GM12878 (cell line): ENCODE measurements around the gene FBLN1.

ENCODE experiments used
- CTCF ChIP-seq, 3 experiments: IDR thresholded peaks in 2 of 3; conservative IDR thresholded peaks in 1 of 3; 2 replicates each; pipeline ENCODE4 v1.5.1; 2011; ENCODE audit warnings: low read depth in 3 of 3, low read length in 3 of 3, mild to moderate bottlenecking in 3 of 3, control low read depth in 2 of 3, moderate library complexity in 2 of 3, inconsistent platforms in 1 of 3, mixed read lengths in 1 of 3; ENCODE audit not compliant: control insufficient read depth in 2 of 3, insufficient read depth in 1 of 3; ENCODE audit errors: extremely low read depth in 1 of 3
- HDAC6 ChIP-seq: fragments of 200-600 bp; sonication (generic); IDR thresholded peaks from one replicate; pipeline ENCODE4 v1.8.0; 2017; ENCODE audit warnings: antibody characterized with exemption; ENCODE audit not compliant: unreplicated experiment

DNA sequence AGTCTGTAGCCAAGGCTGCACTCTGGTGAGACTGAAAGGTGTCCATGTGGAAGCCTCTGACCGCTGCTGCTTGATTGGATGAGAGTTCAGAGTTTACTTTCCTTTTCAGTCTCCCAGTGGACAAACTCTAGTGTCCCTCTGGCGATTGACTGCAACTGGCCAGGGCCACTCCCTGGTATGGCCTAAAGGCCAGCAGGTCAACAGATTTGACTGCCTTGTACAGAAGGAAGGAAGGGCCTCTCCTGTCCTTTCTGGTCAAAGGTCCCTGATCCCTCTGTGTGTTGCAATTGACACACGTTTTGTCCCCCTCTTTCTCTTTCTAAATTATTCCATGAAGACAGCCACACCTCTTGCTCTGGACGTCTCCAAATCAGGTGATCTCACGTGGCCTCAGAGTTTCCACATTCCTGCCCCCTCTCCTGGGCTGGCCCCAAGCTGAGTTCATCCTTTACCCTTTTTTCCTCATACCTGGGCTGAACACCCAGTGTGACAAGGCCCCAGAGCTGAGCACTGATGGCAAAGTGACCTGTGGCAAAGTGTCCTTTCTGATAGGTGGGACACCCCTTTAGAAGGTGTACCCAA lies 18.7 kb upstream of the FBLN1 start:
- TF ChIP-seq HDAC6 (no peak), CTCF (IDR thresholded peaks at IDR 0.05 in 2 of 3, conservative IDR thresholded peaks at IDR 0.05 in 1 of 3; ENCODE audit: control insufficient read depth in 2 of 3, extremely low read depth in 1 of 3, insufficient read depth in 1 of 3, low read depth in 3 of 3, low read length in 3 of 3) (no peak)
